ENCODE results near the gene THRAP3. TPM values are rescaled to one million over a fixed set of nuclear protein-coding genes. Genes with fewer than 3 reads are reported as not detected.

Gene THRAP3
- total RNA-seq, 1 experiment from 2014 or later: 143 TPM

DNA sequence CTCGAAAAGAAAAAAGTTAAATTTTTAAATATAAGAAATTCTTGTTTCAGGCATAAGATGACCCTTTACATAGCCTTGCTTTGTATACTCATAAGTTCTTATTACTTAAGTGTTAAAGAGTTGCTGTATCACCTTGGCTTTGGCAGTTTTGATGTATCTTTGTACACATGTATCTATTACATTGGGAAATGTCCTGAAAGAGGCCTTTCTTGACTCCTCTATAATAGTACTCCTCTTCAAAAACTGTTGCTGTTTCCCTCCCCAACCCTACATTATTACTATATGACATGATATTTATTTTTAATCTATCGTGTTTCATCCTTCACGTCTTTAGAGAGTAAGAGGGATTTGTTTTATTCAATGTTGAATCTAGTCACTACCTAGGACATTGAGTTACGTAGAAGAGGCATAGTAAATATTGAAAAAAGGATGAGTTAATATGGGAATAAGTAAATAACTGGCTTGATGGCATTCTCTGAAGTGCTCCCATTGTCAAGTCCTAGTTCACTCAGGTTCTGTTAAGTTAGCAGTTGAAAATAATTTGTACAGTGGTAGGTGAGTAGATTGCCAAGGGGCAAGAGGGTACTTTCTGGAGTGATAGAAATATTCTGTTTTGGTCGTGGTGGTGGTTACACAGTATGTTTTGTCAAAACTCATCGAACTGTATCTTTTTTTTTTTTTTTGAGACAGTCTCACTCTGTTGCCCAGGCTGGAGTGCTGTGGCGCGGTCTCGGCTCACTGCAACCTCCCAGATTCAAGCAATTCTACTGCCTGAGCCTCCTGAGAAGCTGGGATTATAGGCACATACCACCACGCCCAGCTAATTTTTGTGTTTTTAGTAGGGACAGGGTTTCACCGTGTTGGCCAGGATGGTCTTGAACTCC is 8.2 kb downstream of the THRAP3 start:
- CTCF ChIA-PET: interaction anchor here (0.6 kb wide), 1 partner anchor 1794 kb away, joined by 11 read pairs; no protein-coding TSS in a partner anchor
- Histone ChIP-seq H3K27me3 (ENCODE audit: insufficient read depth, low read depth) (no peaks in the 10 kb centered on the region), H3K79me2 (ENCODE audit: low read depth) (peaks cover 100% of the 10 kb centered on the region), H3K4me3 (no peak overlapping the region), H3K4me1 (replicated peaks; ENCODE audit: insufficient read depth) (no peaks in the 10 kb centered on the region), H3F3A (ENCODE audit: insufficient read depth, low read depth) (peaks cover 12% of the 10 kb centered on the region), H3K9me2 (ENCODE audit: insufficient read depth) (no peaks in the 10 kb centered on the region), H3K4me2 (no peak overlapping the region), H4K20me1 (ENCODE audit: insufficient read depth) (peaks cover 90% of the 10 kb centered on the region), H3K27ac (no peak overlapping the region), H3K36me3 (ENCODE audit: low read depth) (peaks cover 31% of the 10 kb centered on the region), H3K9me3 (ENCODE audit: insufficient read depth, low read depth) (no peaks in the 10 kb centered on the region), H2AFZ (no peak overlapping the region)
- no peak for DNase-seq
- TF ChIP-seq, protein P1, sequence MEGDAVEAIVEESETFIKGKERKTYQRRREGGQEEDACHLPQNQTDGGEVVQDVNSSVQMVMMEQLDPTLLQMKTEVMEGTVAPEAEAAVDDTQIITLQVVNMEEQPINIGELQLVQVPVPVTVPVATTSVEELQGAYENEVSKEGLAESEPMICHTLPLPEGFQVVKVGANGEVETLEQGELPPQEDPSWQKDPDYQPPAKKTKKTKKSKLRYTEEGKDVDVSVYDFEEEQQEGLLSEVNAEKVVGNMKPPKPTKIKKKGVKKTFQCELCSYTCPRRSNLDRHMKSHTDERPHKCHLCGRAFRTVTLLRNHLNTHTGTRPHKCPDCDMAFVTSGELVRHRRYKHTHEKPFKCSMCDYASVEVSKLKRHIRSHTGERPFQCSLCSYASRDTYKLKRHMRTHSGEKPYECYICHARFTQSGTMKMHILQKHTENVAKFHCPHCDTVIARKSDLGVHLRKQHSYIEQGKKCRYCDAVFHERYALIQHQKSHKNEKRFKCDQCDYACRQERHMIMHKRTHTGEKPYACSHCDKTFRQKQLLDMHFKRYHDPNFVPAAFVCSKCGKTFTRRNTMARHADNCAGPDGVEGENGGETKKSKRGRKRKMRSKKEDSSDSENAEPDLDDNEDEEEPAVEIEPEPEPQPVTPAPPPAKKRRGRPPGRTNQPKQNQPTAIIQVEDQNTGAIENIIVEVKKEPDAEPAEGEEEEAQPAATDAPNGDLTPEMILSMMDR (conservative IDR thresholded peaks at IDR 0.05): no peak
- no peak for TF ChIP-seq EZH2 (IDR thresholded peaks at IDR 0.05; ENCODE audit: low read depth)
- intact Hi-C loops (cut with micrococcal nuclease; ENCODE audit: unreplicated experiment): no loop called here
- no TSS peak for BruUV-seq (replicated peaks)
- POLR2A ChIA-PET (ENCODE audit: unreplicated experiment): no interaction called here

DNA sequence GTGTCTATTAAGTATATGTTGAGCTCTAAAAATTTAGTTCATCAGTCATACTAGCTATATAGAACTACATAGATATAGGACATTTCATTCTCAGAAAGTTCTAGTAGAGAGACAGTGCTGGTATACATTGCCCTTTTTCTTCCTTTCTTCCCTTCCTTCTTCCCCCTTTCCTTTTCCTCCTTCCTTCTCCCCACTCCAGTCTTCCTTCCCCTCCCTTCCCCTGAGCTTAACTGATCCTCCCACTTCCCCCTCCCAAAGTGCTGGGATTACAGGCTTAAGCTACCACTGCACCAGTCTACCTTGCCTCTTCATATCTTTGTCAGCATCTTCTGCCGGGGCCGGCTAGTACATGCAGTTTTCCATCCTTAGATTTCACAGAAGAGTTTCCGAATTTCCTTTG is 12.1 kb downstream of the THRAP3 start:
- H3K4me2 ChIP-seq: no peak overlapping the region
- no peaks in the 10 kb centered on the region for H3K27me3 ChIP-seq (ENCODE audit: insufficient read depth, low read depth)
- CTCF ChIA-PET: interaction anchor here (0.6 to 0.7 kb wide), 3 partner anchors 48 to 186 kb away, joined by 3 to 4 read pairs (median 3); partner anchors contain the start of gene TRAPPC3
- no peak for DNase-seq
- peaks cover 30% of the 10 kb centered on the region for H3F3A ChIP-seq (ENCODE audit: insufficient read depth, low read depth)
- peaks cover 23% of the 10 kb centered on the region for H3K36me3 ChIP-seq (ENCODE audit: low read depth)
- no peak overlapping the region for H3K4me3 ChIP-seq
- intact Hi-C loops (cut with micrococcal nuclease; ENCODE audit: unreplicated experiment): no loop called here
- peaks cover 79% of the 10 kb centered on the region for H4K20me1 ChIP-seq (ENCODE audit: insufficient read depth)
- POLR2A ChIA-PET (ENCODE audit: unreplicated experiment): no interaction called here
- H3K79me2 ChIP-seq (ENCODE audit: low read depth): peaks cover 99% of the 10 kb centered on the region
- no peaks in the 10 kb centered on the region for H3K9me3 ChIP-seq (ENCODE audit: insufficient read depth, low read depth)
- TF ChIP-seq, protein P1 (conservative IDR thresholded peaks at IDR 0.05): no peak
- TF ChIP-seq EZH2 (IDR thresholded peaks at IDR 0.05; ENCODE audit: low read depth): no peak
- BruUV-seq (replicated peaks): no TSS peak
- H3K27ac ChIP-seq: no peak overlapping the region
- no peak overlapping the region for H2AFZ ChIP-seq
- no peaks in the 10 kb centered on the region for H3K4me1 ChIP-seq (replicated peaks; ENCODE audit: insufficient read depth)
- H3K9me2 ChIP-seq (ENCODE audit: insufficient read depth): no peaks in the 10 kb centered on the region

DNA sequence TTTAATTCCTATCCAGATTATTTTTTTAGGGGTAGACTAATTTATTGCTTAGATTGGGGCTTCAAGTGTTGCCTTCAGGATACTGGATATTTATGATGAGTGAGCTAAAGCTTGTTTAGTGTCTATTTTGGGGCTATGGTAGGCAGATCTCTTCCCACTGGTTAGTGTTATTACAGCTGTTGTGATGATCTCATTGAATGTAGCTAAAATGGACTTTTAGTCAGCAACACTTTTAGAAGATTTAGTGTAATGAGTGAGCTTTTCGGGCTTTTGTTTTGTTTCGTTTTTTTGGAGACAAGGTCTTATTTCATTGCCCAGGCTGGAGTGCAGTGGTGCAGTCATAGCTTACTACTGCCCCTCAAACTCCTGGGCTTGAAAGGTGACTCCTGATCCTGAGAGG is 14.2 kb downstream of the THRAP3 start:
- Histone ChIP-seq H3K4me1 (replicated peaks; ENCODE audit: insufficient read depth) (no peaks in the 10 kb centered on the region), H3K9me3 (ENCODE audit: insufficient read depth, low read depth) (no peaks in the 10 kb centered on the region), H2AFZ (no peak overlapping the region), H3K27ac (no peak overlapping the region), H3K27me3 (ENCODE audit: insufficient read depth, low read depth) (no peaks in the 10 kb centered on the region), H3K4me2 (no peak overlapping the region), H3K79me2 (ENCODE audit: low read depth) (peaks cover 95% of the 10 kb centered on the region), H3F3A (ENCODE audit: insufficient read depth, low read depth) (peaks cover 48% of the 10 kb centered on the region), H3K36me3 (ENCODE audit: low read depth) (peaks cover 20% of the 10 kb centered on the region), H3K9me2 (ENCODE audit: insufficient read depth) (no peaks in the 10 kb centered on the region), H4K20me1 (ENCODE audit: insufficient read depth) (peaks cover 75% of the 10 kb centered on the region), H3K4me3 (no peak overlapping the region)
- no peak for DNase-seq
- ChIA-PET CTCF (no interaction called here), POLR2A (ENCODE audit: unreplicated experiment) (interaction anchor here (0.6 to 0.8 kb wide), 2 partner anchors 47 to 51 kb away, joined by 3 to 4 read pairs; no protein-coding TSS in a partner anchor)
- TF ChIP-seq EZH2 (IDR thresholded peaks at IDR 0.05; ENCODE audit: low read depth): no peak
- TF ChIP-seq, protein P1 (conservative IDR thresholded peaks at IDR 0.05): no peak
- no TSS peak for BruUV-seq (replicated peaks)
- intact Hi-C loops (cut with micrococcal nuclease; ENCODE audit: unreplicated experiment): no loop called here
